Mucosa of rectum (tissue), 2 donors: ENCODE results near the gene FAM131A.

ENCODE experiments used
- H3K27ac ChIP-seq, 2 donors: one replicate each; pipeline ENCODE4 v1.7.0; 2013; ENCODE audit warnings: inconsistent platforms in 2 of 2, low read depth in 2 of 2, low read length in 2 of 2
- H3K27me3 ChIP-seq, 2 donors: one replicate each; pipeline ENCODE4 v1.7.0; 2013; ENCODE audit warnings: low read length in 2 of 2; ENCODE audit not compliant: control insufficient read depth in 2 of 2, insufficient read depth in 2 of 2
- H3K36me3 ChIP-seq, 2 donors: one replicate each; pipeline ENCODE4 v1.7.0; 2013; ENCODE audit warnings: low read length in 2 of 2; ENCODE audit not compliant: control insufficient read depth in 2 of 2, insufficient read depth in 2 of 2
- H3K4me1 ChIP-seq, 2 donors: one replicate each; pipeline ENCODE4 v1.7.0; 2013; ENCODE audit warnings: low read length in 2 of 2, mild to moderate bottlenecking in 1 of 2; ENCODE audit not compliant: control insufficient read depth in 2 of 2, insufficient read depth in 2 of 2
- H3K4me3 ChIP-seq, 2 donors: one replicate each; pipeline ENCODE4 v1.7.0; 2013; ENCODE audit warnings: low read length in 2 of 2
- H3K9ac ChIP-seq, 2 donors: one replicate each; pipeline ENCODE4 v1.7.0; 2013; ENCODE audit warnings: low read length in 2 of 2, low read depth in 1 of 2, mild to moderate bottlenecking in 1 of 2
- H3K9me3 ChIP-seq, 2 donors: one replicate each; pipeline ENCODE4 v1.7.0; 2013; ENCODE audit warnings: low read length in 2 of 2; ENCODE audit not compliant: control insufficient read depth in 2 of 2
- donor health status: healthy.
- donor health status: Normal muscosa, but diverticular disease.

FAM131A gene

GRCh38 chr3:184377374-184377773 is 40.0 kb downstream of the FAM131A start:
- peaks cover 8 to 13% of the 10 kb centered on the region in 2 donors for H3K4me1 ChIP-seq
- H3K9ac ChIP-seq = no peak overlapping the region
- H3K27ac ChIP-seq = no peak overlapping the region
- H3K27me3 ChIP-seq = peaks cover 28 to 47% of the 10 kb centered on the region in 2 donors
- H3K36me3 ChIP-seq = no peaks in the 10 kb centered on the region
- no peak overlapping the region for H3K4me3 ChIP-seq
- no peaks in the 10 kb centered on the region for H3K9me3 ChIP-seq

DNA sequence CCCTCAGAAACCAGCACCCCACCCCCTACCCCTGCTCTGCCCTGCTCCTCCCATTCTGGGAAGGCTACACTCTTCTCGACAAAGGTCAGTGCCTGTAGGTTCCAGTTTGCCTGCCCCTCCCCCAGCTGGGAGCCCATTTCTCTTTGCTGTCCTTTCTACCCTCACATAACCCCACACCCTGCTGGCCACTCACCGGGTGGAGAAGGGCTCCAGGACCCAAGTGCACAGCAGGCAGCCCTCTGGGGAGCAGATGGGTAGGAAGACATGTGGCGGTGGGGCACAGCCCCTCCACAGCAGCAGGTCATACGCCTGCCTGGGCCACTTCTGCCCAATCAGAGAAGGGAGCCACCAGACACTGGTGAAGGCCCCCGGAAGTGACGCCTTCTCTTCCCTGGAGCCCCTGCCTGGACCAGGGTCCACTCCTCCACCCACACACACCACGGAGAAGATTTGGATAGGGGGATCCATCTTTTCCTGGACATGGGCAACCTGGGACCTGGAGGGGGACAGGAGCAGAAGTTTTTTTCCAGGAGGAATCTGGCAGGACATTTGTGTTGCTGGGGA is 40.6 kb downstream of the FAM131A start, which contains the start of gene THPO:
Gene THPO (minus strand): TSS at position 326 of the 564 bp plus-strand sequence. CDS start 1,948 bp downstream, outside the sequence.
- H3K4me1 ChIP-seq = peaks cover 8 to 13% of the 10 kb centered on the region in 2 donors
- H3K9me3 ChIP-seq = no peaks in the 10 kb centered on the region
- H3K27ac ChIP-seq = peak within 1 kb of the TSS; percentile 0 to 52
- H3K9ac ChIP-seq = peak within 1 kb of the TSS in 1 of 2 donors; percentile 20
- no peak within 1 kb of the TSS for H3K4me3 ChIP-seq
- no peaks in the 10 kb centered on the region for H3K36me3 ChIP-seq
- peaks cover 28 to 47% of the 10 kb centered on the region in 2 donors for H3K27me3 ChIP-seq

- peak overlapping the region in 1 of 2 donors; percentile 1 for H3K4me3 ChIP-seq
- peaks cover 33 to 45% of the 10 kb centered on the region in 2 donors for H3K27me3 ChIP-seq
Measured at GRCh38 chr3:184378651-184379357, 41.4 kb downstream of the FAM131A start.

DNA sequence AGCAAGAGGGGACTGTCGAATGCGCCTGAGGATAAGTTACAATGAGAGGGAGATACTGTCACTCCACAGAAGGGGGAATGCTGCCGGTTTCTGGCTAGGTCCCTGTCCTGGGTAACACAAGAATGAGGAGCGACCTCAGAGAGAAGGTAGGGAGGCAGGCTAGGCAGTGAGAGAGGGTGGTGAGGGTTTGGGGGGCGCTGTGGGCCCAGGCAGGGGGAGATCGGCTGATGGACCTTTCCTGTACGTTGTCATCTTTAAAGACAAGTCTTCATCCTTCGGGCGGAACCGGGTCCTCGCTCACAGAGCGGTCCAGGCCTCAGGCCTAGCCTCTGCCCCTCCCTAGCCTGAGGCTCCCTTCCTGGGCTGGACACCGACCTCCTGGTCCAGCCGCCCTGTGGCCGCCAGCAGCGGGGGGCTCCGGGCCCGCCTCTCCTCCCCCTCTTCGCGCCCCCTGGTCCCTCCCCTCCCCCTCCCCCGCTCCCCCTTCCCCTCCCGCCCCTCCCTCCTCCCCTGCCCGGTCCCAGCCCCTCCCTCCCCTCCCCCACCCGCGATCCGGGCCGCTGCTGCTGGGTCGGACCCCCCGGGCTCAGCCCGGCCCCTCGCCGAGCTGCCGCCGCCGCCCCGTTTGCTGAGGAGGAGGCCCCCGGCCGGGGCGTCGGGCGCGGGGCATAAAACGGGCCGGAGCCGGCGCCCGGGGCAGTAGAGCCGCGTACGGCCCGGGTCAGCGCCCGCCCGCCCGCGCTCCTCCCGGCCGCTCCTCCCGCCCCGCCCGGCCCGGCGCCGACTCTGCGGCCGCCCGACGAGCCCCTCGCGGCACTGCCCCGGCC is 42.2 kb downstream of the FAM131A start, which contains the start of gene CHRD:
Gene CHRD (plus strand): TSS at position 697 of the 827 bp plus-strand sequence. CDS start 265 bp downstream, outside the sequence.
- Histone ChIP-seq H3K36me3 (no peaks in the 10 kb centered on the region), H3K4me1 (peaks cover 8 to 10% of the 10 kb centered on the region in 2 donors), H3K9ac (peak within 1 kb of the TSS in 1 of 2 donors; percentile 31), H3K9me3 (no peaks in the 10 kb centered on the region), H3K27ac (peak within 1 kb of the TSS; percentile 52 to 55), H3K27me3 (peaks cover 33 to 47% of the 10 kb centered on the region in 2 donors), H3K4me3 (peak within 1 kb of the TSS; percentile 45 to 58)

More at GRCh38 chr3:184378651-184379357, 41.4 kb downstream of the FAM131A start:
- Histone ChIP-seq H3K36me3 (no peaks in the 10 kb centered on the region), H3K4me1 (peaks cover 8 to 10% of the 10 kb centered on the region in 2 donors), H3K27ac (peak overlapping the region; percentile 0 to 52), H3K9ac (peak overlapping the region in 1 of 2 donors; percentile 20), H3K9me3 (no peaks in the 10 kb centered on the region)

- Histone ChIP-seq H3K36me3 (no peaks in the 10 kb centered on the region), H3K4me1 (peaks cover 8 to 10% of the 10 kb centered on the region in 2 donors), H3K27me3 (peaks cover 33 to 47% of the 10 kb centered on the region in 2 donors), H3K9ac (peak overlapping the region in 1 of 2 donors; percentile 31), H3K9me3 (no peaks in the 10 kb centered on the region), H3K4me3 (peak overlapping the region; percentile 45 to 58), H3K27ac (no peak overlapping the region)
Measured at GRCh38 chr3:184380185-184380626, 42.8 kb downstream of the FAM131A start.

- Histone ChIP-seq H3K9ac (peak overlapping the region in 1 of 2 donors; percentile 31), H3K4me1 (peaks cover 8 to 10% of the 10 kb centered on the region in 2 donors), H3K4me3 (peak overlapping the region; percentile 45 to 58), H3K27ac (no peak overlapping the region), H3K36me3 (no peaks in the 10 kb centered on the region), H3K27me3 (peaks cover 33 to 47% of the 10 kb centered on the region in 2 donors), H3K9me3 (no peaks in the 10 kb centered on the region)
Measured at GRCh38 chr3:184380627-184381260, 43.3 kb downstream of the FAM131A start.

DNA sequence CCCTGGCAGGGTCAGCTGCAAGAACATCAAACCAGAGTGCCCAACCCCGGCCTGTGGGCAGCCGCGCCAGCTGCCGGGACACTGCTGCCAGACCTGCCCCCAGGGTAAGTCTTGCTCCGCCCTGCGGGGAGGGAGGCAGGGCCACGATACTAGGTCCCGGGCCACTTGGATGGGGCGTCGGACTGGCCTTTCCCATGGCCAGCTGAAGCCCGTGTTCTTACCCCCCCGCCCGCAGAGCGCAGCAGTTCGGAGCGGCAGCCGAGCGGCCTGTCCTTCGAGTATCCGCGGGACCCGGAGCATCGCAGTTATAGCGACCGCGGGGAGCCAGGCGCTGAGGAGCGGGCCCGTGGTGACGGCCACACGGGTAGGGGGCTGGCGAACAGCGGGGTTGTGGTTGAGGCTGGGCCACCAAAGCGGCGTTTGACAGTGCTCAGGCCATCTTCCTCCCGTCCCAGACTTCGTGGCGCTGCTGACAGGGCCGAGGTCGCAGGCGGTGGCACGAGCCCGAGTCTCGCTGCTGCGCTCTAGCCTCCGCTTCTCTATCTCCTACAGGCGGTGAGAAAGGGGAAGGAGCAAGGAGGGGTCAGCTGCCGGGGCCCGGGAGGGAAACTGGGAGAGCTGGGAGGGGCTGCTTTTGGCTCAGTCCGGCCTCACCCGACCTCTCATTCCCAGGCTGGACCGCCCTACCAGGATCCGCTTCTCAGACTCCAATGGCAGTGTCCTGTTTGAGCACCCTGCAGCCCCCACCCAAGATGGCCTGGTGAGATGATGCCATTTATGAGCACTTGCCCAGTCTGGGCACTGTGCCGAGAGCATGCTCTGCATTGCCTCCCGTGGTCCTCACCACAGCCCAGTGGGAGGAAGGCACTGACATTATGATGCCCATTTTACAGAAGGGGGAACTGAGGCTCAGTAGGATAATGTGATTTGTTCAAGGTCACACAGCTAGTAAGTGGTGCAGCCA is 44.1 kb downstream of the FAM131A start:
- peaks cover 8 to 10% of the 10 kb centered on the region in 2 donors for H3K4me1 ChIP-seq
- no peaks in the 10 kb centered on the region for H3K9me3 ChIP-seq
- H3K9ac ChIP-seq = no peak overlapping the region
- H3K27ac ChIP-seq = no peak overlapping the region
- H3K27me3 ChIP-seq = peaks cover 33 to 43% of the 10 kb centered on the region in 2 donors
- peak overlapping the region; percentile 45 to 58 for H3K4me3 ChIP-seq
- H3K36me3 ChIP-seq = no peaks in the 10 kb centered on the region

DNA sequence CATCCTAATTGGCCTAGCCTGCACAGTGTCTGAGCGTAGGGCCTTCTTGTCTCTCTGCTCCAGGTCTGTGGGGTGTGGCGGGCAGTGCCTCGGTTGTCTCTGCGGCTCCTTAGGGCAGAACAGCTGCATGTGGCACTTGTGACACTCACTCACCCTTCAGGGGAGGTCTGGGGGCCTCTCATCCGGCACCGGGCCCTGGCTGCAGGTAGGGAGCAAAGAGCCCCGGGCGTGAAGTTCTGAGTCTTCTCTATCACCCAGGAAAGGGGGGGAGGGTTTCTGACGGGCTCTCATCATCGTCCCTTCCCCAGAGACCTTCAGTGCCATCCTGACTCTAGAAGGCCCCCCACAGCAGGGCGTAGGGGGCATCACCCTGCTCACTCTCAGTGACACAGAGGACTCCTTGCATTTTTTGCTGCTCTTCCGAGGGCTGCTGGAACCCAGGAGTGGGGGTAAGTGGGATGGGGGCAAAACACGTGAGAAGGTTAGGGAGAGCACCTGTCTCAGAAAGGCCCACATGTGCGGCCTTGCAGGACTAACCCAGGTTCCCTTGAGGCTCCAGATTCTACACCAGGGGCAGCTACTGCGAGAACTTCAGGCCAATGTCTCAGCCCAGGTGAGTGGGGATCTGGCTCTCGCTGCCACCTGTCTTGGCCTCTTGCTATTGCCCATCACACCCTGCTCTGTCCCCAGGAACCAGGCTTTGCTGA is 45.1 kb downstream of the FAM131A start:
- Histone ChIP-seq H3K4me1 (peaks cover 8 to 10% of the 10 kb centered on the region in 2 donors), H3K9me3 (no peaks in the 10 kb centered on the region), H3K27me3 (peaks cover 33 to 43% of the 10 kb centered on the region in 2 donors), H3K27ac (no peak overlapping the region), H3K9ac (no peak overlapping the region), H3K36me3 (no peaks in the 10 kb centered on the region), H3K4me3 (no peak overlapping the region)
